Fibroblast of mammary gland (primary cell): ENCODE measurements around the gene EXPH5.
"Not testable (repeated sequence)": the region's sequence is repeated elsewhere in the genome, so short reads cannot be mapped to it uniquely, and the experiment has no call there.

Experiments used
- DNase-seq: peaks from one replicate; pipeline ENCODE4 v3.0.0-alpha.2; 2010; ENCODE audit warnings: low read depth
- H3K4me3 ChIP-seq: 2 replicates; pipeline ENCODE4 v1.5.1; 2011; ENCODE audit warnings: low read depth, mild to moderate bottlenecking, low read length, moderate library complexity; ENCODE audit not compliant: control insufficient read depth
- CTCF ChIP-seq: conservative IDR thresholded peaks from 2 replicates; pipeline ENCODE4 v1.5.1; 2011; ENCODE audit warnings: low read depth, low read length, inconsistent platforms; ENCODE audit not compliant: control insufficient read depth, insufficient read depth

EXPH5 gene

GRCh38 chr11:108593214-108593922 is at the start of gene EXPH5:
EXPH5 (minus strand) TSS chr11:108593768; CDS start chr11:108593536, 232 bp downstream.
- TF ChIP-seq CTCF: no peak
- peak; percentile 32 for DNase-seq

GRCh38 chr11:108641752-108642151 is 48.2 kb upstream of the EXPH5 start:
- not testable (repeated sequence) for H3K4me3 ChIP-seq, DNase-seq

More at GRCh38 chr11:108593214-108593922, at the start of gene EXPH5:
- H3K4me3 ChIP-seq: peak within 1 kb of the TSS; percentile 50

GRCh38 chr11:108639146-108639545 is 45.6 kb upstream of the EXPH5 start:
- no peak overlapping the region for H3K4me3 ChIP-seq
- no peak for TF ChIP-seq CTCF
- DNase-seq: no peak

- no peak for DNase-seq
- H3K4me3 ChIP-seq: no peak overlapping the region
- TF ChIP-seq CTCF: no peak
These were observed 42.7 kb upstream of the EXPH5 start for GRCh38 chr11:108636222-108636621.

GRCh38 chr11:108635106-108635505 is 41.5 kb upstream of the EXPH5 start:
- no peak overlapping the region for H3K4me3 ChIP-seq
- TF ChIP-seq CTCF: no peak
- no peak for DNase-seq

GRCh38 chr11:108632041-108632704 is 38.6 kb upstream of the EXPH5 start:
- H3K4me3 ChIP-seq: no peak overlapping the region
- TF ChIP-seq CTCF: no peak
- DNase-seq: peak; percentile 6

- TF ChIP-seq CTCF: no peak
- DNase-seq: no peak
These were observed 35.7 kb upstream of the EXPH5 start for GRCh38 chr11:108629274-108629673.

More at GRCh38 chr11:108629274-108629673, 35.7 kb upstream of the EXPH5 start:
- no peak overlapping the region for H3K4me3 ChIP-seq
